A673 (cell line): ENCODE results near the gene EYA4.

ENCODE experiments used
- EZH2 ChIP-seq: fragments of 200-600 bp; sonication (generic); IDR thresholded peaks from 2 replicates; pipeline ENCODE4 v1.6.1; 2017; ENCODE audit warnings: borderline replicate concordance, low read depth, mild to moderate bottlenecking, mixed read lengths, antibody characterized with exemption, low read length; ENCODE audit not compliant: poor library complexity, severe bottlenecking
- TF ChIP-seq, protein P1 (sequence below): fragments of 300-800, 200-600 bp; sonication (generic); conservative IDR thresholded peaks from 2 replicates; pipeline ENCODE4 v1.5.1; 2017; ENCODE audit warnings: low read depth, mild to moderate bottlenecking, antibody characterized with exemption, low read length, moderate library complexity, mixed read lengths

- no peak for TF ChIP-seq EZH2
- TF ChIP-seq, protein P1, sequence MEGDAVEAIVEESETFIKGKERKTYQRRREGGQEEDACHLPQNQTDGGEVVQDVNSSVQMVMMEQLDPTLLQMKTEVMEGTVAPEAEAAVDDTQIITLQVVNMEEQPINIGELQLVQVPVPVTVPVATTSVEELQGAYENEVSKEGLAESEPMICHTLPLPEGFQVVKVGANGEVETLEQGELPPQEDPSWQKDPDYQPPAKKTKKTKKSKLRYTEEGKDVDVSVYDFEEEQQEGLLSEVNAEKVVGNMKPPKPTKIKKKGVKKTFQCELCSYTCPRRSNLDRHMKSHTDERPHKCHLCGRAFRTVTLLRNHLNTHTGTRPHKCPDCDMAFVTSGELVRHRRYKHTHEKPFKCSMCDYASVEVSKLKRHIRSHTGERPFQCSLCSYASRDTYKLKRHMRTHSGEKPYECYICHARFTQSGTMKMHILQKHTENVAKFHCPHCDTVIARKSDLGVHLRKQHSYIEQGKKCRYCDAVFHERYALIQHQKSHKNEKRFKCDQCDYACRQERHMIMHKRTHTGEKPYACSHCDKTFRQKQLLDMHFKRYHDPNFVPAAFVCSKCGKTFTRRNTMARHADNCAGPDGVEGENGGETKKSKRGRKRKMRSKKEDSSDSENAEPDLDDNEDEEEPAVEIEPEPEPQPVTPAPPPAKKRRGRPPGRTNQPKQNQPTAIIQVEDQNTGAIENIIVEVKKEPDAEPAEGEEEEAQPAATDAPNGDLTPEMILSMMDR = no peak
Measured at GRCh38 chr6:133225560-133225959, 15.6 kb upstream of the EYA4 start.
